Measurements from ENCODE around the gene PCAT6. TPM values are rescaled to one million over a fixed set of nuclear protein-coding genes. Genes with fewer than 3 reads are reported as not detected.
A peak's percentile ranks its signal among the peaks of the same experiment; 100 is the strongest.

The PCAT6 gene
- 1 to 10 TPM in 1 of 2 donors, under 1 TPM in 1; 0.74 to 2.1 TPM for total RNA-seq

DNA sequence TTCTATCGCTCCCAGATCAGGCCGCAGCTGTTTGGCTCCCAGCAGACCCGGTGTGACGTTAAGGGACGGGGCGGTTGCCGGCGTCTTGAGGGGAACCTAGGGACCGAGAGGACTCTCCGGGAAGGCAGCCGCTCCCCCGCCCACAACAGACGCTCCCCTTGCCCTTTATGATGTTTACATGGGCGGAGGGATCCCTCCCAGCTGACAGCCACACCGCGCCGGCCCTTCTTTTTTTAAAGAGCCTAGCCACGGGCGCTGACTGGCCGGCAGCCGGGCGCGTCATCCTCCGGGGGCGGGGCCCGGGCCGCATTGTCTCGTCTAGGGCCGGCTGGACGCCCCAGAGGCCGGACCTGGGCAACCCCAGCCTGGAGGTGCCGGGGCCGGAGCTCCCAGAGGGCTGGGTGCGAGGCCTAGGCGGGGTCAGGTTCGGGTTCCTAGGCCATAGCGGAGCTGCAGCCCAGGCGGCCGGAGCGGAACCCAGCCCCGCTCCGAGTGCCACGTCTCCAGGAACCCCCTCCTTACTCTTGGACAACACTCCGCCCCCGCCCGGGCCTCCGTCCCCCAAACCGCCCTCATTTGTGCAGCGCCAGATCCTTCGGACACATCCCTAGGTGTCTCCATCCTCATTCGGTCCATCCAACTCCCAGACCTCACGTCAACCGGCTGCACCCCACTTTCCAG lies at the start of gene PCAT6:
TSS of gene PCAT6 (plus strand) at position 340 of the 681 bp plus-strand sequence.
- peaks cover 19% of the 10 kb centered on the region for H3K4me1 ChIP-seq
- peak within 1 kb of the TSS; percentile 67 for H3K4me3 ChIP-seq
- no peak for TF ChIP-seq CTCF (IDR thresholded peaks at IDR 0.05)
- H3K27ac ChIP-seq = peak within 1 kb of the TSS; percentile 81
- H3K36me3 ChIP-seq = no peaks in the 10 kb centered on the region
- no peaks in the 10 kb centered on the region for H3K27me3 ChIP-seq
- intact Hi-C loops (cut with DNase I) = no loop called here
- peak; percentile 97 for DNase-seq
- no peaks in the 10 kb centered on the region for H3K9me3 ChIP-seq
- H3K9ac ChIP-seq (ENCODE audit: low read depth in 2 of 2, low read length in 2 of 2) = peak within 1 kb of the TSS; percentile 80 to 87

GRCh38 chr1:202762019-202762418 lies 48.7 kb upstream of the PCAT6 start:
- intact Hi-C loops (cut with DNase I) = no loop called here
- Histone ChIP-seq H3K4me3 (no peak overlapping the region), H3K4me1 (no peaks in the 10 kb centered on the region), H3K27me3 (no peaks in the 10 kb centered on the region), H3K9ac (ENCODE audit: low read depth in 2 of 2, low read length in 2 of 2) (no peak overlapping the region), H3K36me3 (no peaks in the 10 kb centered on the region), H3K27ac (no peak overlapping the region), H3K9me3 (no peaks in the 10 kb centered on the region)
- no peak for TF ChIP-seq CTCF (IDR thresholded peaks at IDR 0.05)
- no peak for DNase-seq

DNA sequence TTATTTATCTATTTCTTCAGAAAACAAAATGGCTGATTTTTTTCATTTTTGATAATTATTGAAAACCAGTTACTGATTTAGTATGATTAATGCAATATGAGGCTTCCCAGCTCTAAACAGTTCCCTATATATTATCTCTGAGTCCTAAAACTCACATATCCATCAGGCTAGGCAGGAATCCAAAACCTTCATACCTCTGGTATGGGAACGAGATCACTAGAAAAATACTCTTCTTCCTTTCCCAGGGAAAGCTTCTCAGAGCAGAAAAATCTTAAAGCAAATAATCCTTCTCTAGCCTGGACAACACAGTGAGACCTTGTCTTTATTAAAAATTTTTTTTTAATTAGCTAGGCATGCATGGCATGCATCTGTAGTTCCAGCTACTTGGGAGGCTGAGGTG lies 45.0 kb upstream of the PCAT6 start:
- no peak overlapping the region for H3K4me3 ChIP-seq

DNA sequence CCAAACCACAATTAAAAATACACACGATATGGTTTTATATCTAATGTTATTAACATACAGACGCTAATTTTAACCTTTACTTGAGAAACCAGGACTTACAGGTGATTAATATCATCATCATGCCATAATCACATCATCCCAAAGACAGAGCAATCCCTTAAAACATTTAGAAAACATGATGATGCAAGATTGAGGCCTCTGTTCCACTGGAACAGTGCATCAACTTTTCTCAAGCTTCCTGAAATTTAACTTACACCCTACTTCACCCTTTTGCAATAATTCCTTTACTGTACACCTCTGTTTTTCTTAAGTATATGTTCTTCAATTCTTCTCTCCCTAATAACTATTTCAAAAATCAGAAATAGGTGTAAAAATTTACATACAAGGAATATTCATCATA lies 40.6 kb upstream of the PCAT6 start:
- H3K36me3 ChIP-seq = peaks cover 9% of the 10 kb centered on the region
- H3K9me3 ChIP-seq = no peaks in the 10 kb centered on the region
- intact Hi-C loops (cut with DNase I) = no loop called here

More for the DNA sequence above, 45.0 kb upstream of the PCAT6 start:
- intact Hi-C loops (cut with DNase I) = no loop called here
- H3K27ac ChIP-seq = no peak overlapping the region
- no peaks in the 10 kb centered on the region for H3K27me3 ChIP-seq
- no peaks in the 10 kb centered on the region for H3K9me3 ChIP-seq
- DNase-seq = no peak
- H3K9ac ChIP-seq (ENCODE audit: low read depth in 2 of 2, low read length in 2 of 2) = no peak overlapping the region
- TF ChIP-seq CTCF (IDR thresholded peaks at IDR 0.05) = no peak
- H3K4me1 ChIP-seq = no peaks in the 10 kb centered on the region
- H3K36me3 ChIP-seq = no peaks in the 10 kb centered on the region

DNA sequence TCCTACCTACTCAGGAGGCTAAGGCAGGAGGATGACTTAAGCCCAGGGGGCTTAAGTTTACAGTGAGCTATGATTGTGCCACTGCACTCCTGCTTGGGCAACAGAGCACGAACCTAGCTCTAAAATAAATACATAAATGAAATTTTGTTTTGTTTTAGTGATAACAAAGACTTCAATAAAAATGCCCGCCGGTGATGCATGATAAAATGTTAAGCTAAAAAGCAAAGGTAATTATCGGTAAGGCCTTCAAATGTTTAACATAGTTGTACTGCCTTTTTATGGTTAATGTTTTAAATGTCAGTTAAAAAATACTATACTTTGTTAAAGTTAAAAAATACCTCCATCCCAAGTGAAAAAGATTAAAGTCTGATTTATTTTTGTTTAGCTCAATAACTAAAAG lies 29.6 kb upstream of the PCAT6 start:
- intact Hi-C loops (cut with DNase I) = no loop called here

More for the DNA sequence above, 40.6 kb upstream of the PCAT6 start:
- H3K27ac ChIP-seq = no peak overlapping the region
- no peaks in the 10 kb centered on the region for H3K27me3 ChIP-seq
- DNase-seq = no peak
- no peak overlapping the region for H3K4me3 ChIP-seq
- TF ChIP-seq CTCF (IDR thresholded peaks at IDR 0.05) = no peak
- H3K4me1 ChIP-seq = no peaks in the 10 kb centered on the region
- no peak overlapping the region for H3K9ac ChIP-seq (ENCODE audit: low read depth in 2 of 2, low read length in 2 of 2)

More for the DNA sequence above, 29.6 kb upstream of the PCAT6 start:
- no peak overlapping the region for H3K27ac ChIP-seq
- no peak for DNase-seq
- H3K27me3 ChIP-seq = no peaks in the 10 kb centered on the region
- no peak overlapping the region for H3K9ac ChIP-seq (ENCODE audit: low read depth in 2 of 2, low read length in 2 of 2)
- peaks cover 2% of the 10 kb centered on the region for H3K36me3 ChIP-seq
- H3K4me3 ChIP-seq = no peak overlapping the region
- H3K4me1 ChIP-seq = peaks cover 3% of the 10 kb centered on the region
- H3K9me3 ChIP-seq = no peaks in the 10 kb centered on the region
- TF ChIP-seq CTCF (IDR thresholded peaks at IDR 0.05) = no peak
